Measurements from ENCODE around the gene PLSCR5. TPM values are rescaled to one million over a fixed set of nuclear protein-coding genes. Genes with fewer than 3 reads are reported as not detected.

PLSCR5 gene
- total RNA-seq, 1 donor from 2014 or later: not detected

DNA sequence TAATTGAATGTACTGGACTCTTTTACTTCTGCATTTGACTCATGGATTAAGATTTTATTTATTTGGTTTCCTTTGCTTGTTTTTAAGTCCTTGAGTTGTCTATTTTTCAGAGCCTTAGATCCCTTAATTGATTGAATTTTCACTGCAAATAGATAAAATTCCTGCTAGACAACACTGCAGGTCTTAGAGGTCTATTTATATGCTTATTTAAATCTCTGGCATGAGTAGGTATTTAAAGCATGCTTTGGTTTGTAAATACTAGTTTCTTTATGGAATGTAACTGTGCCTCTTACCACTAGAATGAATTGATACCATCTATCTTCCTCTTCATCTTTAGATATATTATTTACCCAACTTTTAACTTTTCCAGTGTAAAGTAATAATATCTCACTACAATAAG lies 20.0 kb downstream of the PLSCR5 start:
- peaks cover 20% of the 10 kb centered on the region for H3K9me3 ChIP-seq (replicated peaks)
- no peaks in the 10 kb centered on the region for H3K36me3 ChIP-seq
- intact Hi-C loops (cut with micrococcal nuclease): no loop called here
- no peaks in the 10 kb centered on the region for H3K27me3 ChIP-seq (ENCODE audit: low read depth)
- H3K4me1 ChIP-seq: no peaks in the 10 kb centered on the region
- no peak overlapping the region for H3K4me3 ChIP-seq
- H3K27ac ChIP-seq (replicated peaks): no peak overlapping the region
- DNase-seq: no peak
- TF ChIP-seq, protein P1, sequence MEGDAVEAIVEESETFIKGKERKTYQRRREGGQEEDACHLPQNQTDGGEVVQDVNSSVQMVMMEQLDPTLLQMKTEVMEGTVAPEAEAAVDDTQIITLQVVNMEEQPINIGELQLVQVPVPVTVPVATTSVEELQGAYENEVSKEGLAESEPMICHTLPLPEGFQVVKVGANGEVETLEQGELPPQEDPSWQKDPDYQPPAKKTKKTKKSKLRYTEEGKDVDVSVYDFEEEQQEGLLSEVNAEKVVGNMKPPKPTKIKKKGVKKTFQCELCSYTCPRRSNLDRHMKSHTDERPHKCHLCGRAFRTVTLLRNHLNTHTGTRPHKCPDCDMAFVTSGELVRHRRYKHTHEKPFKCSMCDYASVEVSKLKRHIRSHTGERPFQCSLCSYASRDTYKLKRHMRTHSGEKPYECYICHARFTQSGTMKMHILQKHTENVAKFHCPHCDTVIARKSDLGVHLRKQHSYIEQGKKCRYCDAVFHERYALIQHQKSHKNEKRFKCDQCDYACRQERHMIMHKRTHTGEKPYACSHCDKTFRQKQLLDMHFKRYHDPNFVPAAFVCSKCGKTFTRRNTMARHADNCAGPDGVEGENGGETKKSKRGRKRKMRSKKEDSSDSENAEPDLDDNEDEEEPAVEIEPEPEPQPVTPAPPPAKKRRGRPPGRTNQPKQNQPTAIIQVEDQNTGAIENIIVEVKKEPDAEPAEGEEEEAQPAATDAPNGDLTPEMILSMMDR (IDR thresholded peaks at IDR 0.05; ENCODE audit: borderline replicate concordance): no peak

DNA sequence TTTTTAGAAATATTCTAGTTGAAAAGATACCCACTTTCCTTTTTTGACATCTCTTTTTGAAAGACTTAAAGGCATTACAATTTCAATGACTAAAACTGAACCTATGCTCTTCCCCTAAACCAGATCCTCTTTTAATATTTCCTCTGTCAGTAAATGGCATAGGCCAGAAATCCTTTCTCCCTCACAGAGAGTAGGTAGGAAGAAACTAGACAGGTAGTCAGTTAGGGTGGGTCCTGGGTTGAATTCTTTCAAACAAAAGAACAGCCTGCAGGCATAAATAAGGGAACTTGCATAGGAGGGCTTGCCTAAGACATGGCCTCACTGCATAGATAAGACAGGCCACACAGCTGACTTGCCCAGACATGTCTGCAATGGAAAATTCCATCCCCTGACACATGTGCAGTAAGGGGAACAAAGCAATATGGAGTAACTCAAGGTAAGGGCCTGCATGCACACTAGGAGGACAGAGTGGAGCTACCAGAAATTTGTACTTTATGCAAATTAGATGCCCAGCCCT lies 23.1 kb downstream of the PLSCR5 start:
- H3K4me1 ChIP-seq: no peaks in the 10 kb centered on the region
- peaks cover 20% of the 10 kb centered on the region for H3K9me3 ChIP-seq (replicated peaks)
- no peak for DNase-seq
- no peak overlapping the region for H3K27ac ChIP-seq (replicated peaks)
- TF ChIP-seq, protein P1 (IDR thresholded peaks at IDR 0.05; ENCODE audit: borderline replicate concordance): no peak
- intact Hi-C loops (cut with micrococcal nuclease): no loop called here
- no peaks in the 10 kb centered on the region for H3K27me3 ChIP-seq (ENCODE audit: low read depth)
- no peaks in the 10 kb centered on the region for H3K36me3 ChIP-seq
- no peak overlapping the region for H3K4me3 ChIP-seq

DNA sequence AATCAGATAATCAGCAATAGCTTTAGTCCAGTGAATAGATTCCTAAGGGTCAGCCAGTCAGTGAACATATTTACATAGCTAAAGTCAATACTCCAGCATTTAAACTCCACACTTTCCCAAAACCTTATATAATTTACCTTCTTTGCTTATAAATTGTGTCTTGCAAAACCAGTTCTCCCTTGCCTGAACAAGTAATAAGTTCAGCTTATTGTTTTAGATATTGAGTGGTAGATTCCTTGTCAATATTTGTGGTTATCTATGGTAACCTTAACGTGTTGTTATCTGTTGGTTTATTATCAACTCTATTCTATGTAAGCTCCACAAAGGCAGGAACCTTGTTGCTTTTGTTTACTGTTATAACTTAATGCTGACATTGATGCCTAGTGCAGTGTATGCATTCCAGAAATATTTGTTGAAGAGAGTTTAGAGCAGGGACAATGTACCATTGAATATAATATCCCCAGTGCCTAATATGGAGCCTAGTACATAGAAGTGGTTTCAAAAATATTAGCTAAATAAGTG lies 24.0 kb downstream of the PLSCR5 start:
- no peak overlapping the region for H3K27ac ChIP-seq (replicated peaks)
- no peaks in the 10 kb centered on the region for H3K36me3 ChIP-seq
- H3K4me1 ChIP-seq: no peaks in the 10 kb centered on the region
- intact Hi-C loops (cut with micrococcal nuclease): no loop called here
- DNase-seq: no peak
- H3K27me3 ChIP-seq (ENCODE audit: low read depth): no peaks in the 10 kb centered on the region
- TF ChIP-seq, protein P1 (IDR thresholded peaks at IDR 0.05; ENCODE audit: borderline replicate concordance): no peak
- peaks cover 20% of the 10 kb centered on the region for H3K9me3 ChIP-seq (replicated peaks)
- no peak overlapping the region for H3K4me3 ChIP-seq

DNA sequence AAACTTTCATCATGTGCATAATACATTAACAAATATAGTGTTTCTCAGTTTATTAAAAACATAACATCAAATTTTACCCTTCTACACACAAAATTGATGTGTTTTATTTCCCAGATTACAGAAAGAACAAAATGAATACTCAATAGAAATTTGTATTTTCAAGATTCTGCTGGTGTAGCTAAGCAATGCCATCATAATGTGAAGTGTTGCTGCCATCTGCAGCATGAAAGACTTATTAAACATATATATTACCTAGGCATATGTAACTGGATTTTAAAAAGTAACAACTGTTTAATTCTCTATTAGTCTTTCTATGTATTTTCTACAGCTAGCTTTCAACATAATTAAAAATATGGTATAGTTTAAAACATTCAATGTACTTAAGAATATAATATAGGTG lies 27.5 kb downstream of the PLSCR5 start:
- H3K27me3 ChIP-seq (ENCODE audit: low read depth): no peaks in the 10 kb centered on the region
- no peak overlapping the region for H3K27ac ChIP-seq (replicated peaks)
- TF ChIP-seq, protein P1 (IDR thresholded peaks at IDR 0.05; ENCODE audit: borderline replicate concordance): peak; percentile 61
- no peak for DNase-seq
- intact Hi-C loops (cut with micrococcal nuclease): loop anchor here (5.0 kb wide), 2 partner anchors 245 to 360 kb away; no protein-coding TSS in a partner anchor
- H3K4me1 ChIP-seq: no peaks in the 10 kb centered on the region
- no peak overlapping the region for H3K4me3 ChIP-seq
- no peaks in the 10 kb centered on the region for H3K36me3 ChIP-seq
- H3K9me3 ChIP-seq (replicated peaks): peaks cover 8% of the 10 kb centered on the region

DNA sequence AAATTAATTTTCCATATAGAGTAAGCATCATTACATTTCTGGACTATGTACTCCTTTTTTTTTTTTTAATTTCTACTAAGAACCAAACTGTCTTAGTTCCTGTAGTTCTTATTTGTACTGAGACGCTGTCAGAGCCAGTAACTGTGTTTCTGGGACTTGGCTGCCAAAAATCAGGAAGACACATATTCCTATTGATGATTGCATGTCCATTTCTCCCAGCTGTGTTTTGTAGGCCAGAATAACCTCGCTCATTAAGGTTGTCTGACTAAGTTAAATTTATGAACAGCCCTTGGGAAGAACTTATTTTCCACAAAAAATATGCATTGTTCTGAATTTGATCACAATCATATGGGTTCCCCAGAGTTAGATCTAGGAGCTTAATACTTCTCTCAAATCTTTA lies 29.5 kb downstream of the PLSCR5 start:
- H3K4me1 ChIP-seq: no peaks in the 10 kb centered on the region
- TF ChIP-seq, protein P1 (IDR thresholded peaks at IDR 0.05; ENCODE audit: borderline replicate concordance): no peak
- no peaks in the 10 kb centered on the region for H3K36me3 ChIP-seq
- no peak overlapping the region for H3K27ac ChIP-seq (replicated peaks)
- intact Hi-C loops (cut with micrococcal nuclease): loop anchor here (5.0 kb wide), 2 partner anchors 243 to 358 kb away; no protein-coding TSS in a partner anchor
- no peaks in the 10 kb centered on the region for H3K27me3 ChIP-seq (ENCODE audit: low read depth)
- H3K9me3 ChIP-seq (replicated peaks): no peaks in the 10 kb centered on the region
- no peak for DNase-seq
- no peak overlapping the region for H3K4me3 ChIP-seq

Data from left ventricle myocardium inferior (tissue), 1 donor.